Measurements from ENCODE around the gene LYRM4.

DNA sequence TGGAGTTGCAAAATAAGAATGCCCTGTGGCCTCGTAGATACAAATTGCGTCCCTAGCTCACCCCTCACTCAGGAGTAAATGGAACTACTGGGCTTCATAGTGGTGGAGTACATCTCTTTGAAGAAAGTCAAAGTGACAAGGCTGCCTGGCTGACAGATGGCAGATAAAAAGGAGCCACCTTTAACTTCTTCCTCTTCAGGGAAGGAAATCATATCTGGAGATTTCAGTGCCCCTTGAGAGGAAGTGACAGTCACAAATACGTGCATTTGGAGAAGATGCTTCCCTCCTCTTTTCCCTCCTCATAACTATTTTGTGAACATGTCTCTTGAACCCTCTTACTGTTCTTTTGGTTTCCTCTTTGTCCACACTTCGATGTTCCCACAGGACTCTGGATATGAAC is 132.4 kb downstream of the LYRM4 start:
- TF ChIP-seq, protein P1, sequence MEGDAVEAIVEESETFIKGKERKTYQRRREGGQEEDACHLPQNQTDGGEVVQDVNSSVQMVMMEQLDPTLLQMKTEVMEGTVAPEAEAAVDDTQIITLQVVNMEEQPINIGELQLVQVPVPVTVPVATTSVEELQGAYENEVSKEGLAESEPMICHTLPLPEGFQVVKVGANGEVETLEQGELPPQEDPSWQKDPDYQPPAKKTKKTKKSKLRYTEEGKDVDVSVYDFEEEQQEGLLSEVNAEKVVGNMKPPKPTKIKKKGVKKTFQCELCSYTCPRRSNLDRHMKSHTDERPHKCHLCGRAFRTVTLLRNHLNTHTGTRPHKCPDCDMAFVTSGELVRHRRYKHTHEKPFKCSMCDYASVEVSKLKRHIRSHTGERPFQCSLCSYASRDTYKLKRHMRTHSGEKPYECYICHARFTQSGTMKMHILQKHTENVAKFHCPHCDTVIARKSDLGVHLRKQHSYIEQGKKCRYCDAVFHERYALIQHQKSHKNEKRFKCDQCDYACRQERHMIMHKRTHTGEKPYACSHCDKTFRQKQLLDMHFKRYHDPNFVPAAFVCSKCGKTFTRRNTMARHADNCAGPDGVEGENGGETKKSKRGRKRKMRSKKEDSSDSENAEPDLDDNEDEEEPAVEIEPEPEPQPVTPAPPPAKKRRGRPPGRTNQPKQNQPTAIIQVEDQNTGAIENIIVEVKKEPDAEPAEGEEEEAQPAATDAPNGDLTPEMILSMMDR (conservative IDR thresholded peaks at IDR 0.05) = no peak
- TF ChIP-seq EZH2 (IDR thresholded peaks at IDR 0.05; ENCODE audit: low read depth) = no peak
